OCI-LY3 (cell line): ENCODE data around the gene SEPTIN12.
"Not testable (repeated sequence)": the region's sequence is repeated elsewhere in the genome, so short reads cannot be mapped to it uniquely, and the experiment has no call there.

ENCODE experiments used
- H2AFZ ChIP-seq: fragments of 200-600, 300-600 bp; shearing (Covaris generic); 2 replicates; pipeline ENCODE4 v1.6.0; 2014; ENCODE audit warnings: antibody characterized with exemption, low read depth, low read length
- H3K27ac ChIP-seq: fragments of 200-600, 300-600 bp; sonication (generic); 2 replicates; pipeline ENCODE4 v1.5.1; 2014; ENCODE audit warnings: mild to moderate bottlenecking, low read length, moderate library complexity, mixed read lengths
- H3K27me3 ChIP-seq: fragments of 200-600, 300-600 bp; sonication (generic); 2 replicates; pipeline ENCODE4 v1.6.1; 2014; ENCODE audit warnings: low read depth, low read length, mixed read lengths
- H3K36me3 ChIP-seq: fragments of 200-600, 300-600 bp; sonication (generic); replicated peaks from 2 replicates; pipeline ENCODE3; 2014; ENCODE audit warnings: low read depth, low read length, mixed read lengths
- H3K4me1 ChIP-seq: fragments of 300-600, 200-600 bp; sonication (generic); 2 replicates; pipeline ENCODE4 v1.6.1; 2014; ENCODE audit warnings: low read length, mixed read lengths
- H3K4me2 ChIP-seq: fragments of 200-600, 300-600 bp; sonication (generic); 2 replicates; pipeline ENCODE4 v1.6.1; 2014; ENCODE audit warnings: low read length, mixed read lengths
- H3K4me3 ChIP-seq: fragments of 300-600, 200-600 bp; sonication (generic); 2 replicates; pipeline ENCODE4 v1.5.1; 2014; ENCODE audit warnings: antibody characterized with exemption, mild to moderate bottlenecking, low read length, moderate library complexity
- H3K79me2 ChIP-seq: fragments of 300-600, 200-600 bp; shearing (Covaris generic); 2 replicates; pipeline ENCODE4 v1.6.1; 2014; ENCODE audit warnings: mild to moderate bottlenecking, low read length, mixed read lengths
- H3K9ac ChIP-seq: fragments of 300-600, 200-600 bp; shearing (Covaris generic); 2 replicates; pipeline ENCODE4 v1.6.0; 2014; ENCODE audit warnings: mild to moderate bottlenecking, low read length, moderate library complexity
- H3K9me3 ChIP-seq: fragments of 200-600, 300-600 bp; shearing (Covaris generic); 2 replicates; pipeline ENCODE4 v1.6.1; 2014; ENCODE audit warnings: low read length, mixed read lengths; ENCODE audit not compliant: insufficient read depth
- H4K20me1 ChIP-seq: fragments of 200-600, 300-600 bp; sonication (generic); 2 replicates; pipeline ENCODE4 v1.6.1; 2016; ENCODE audit warnings: low read length, mixed read lengths; ENCODE audit not compliant: insufficient read depth
- CTCF ChIP-seq: fragments of 200-600, 300-600 bp; sonication (generic); IDR thresholded peaks from 2 replicates; pipeline ENCODE4 v1.5.1; 2014; ENCODE audit warnings: antibody characterized with exemption, low read length, low read depth
- EZH2phosphoT487 ChIP-seq: fragments of 200-600 bp; shearing (Covaris generic); IDR thresholded peaks from 2 replicates; pipeline ENCODE4 v1.6.1; 2018; ENCODE audit warnings: antibody characterized with exemption, mixed run types, low read depth

The SEPTIN12 gene

GRCh38 chr16:4788489-4788889 lies 344 bp upstream of the SEPTIN12 start:
- Histone ChIP-seq H3K27ac (no peak overlapping the region), H2AFZ (no peak overlapping the region), H3K4me1 (no peaks in the 10 kb centered on the region), H3K79me2 (no peaks in the 10 kb centered on the region), H3K9ac (no peak overlapping the region), H3K4me2 (no peak overlapping the region), H3K36me3 (no peaks in the 10 kb centered on the region), H4K20me1 (no peaks in the 10 kb centered on the region), H3K4me3 (no peak overlapping the region), H3K9me3 (no peaks in the 10 kb centered on the region), H3K27me3 (no peaks in the 10 kb centered on the region)
- no peak for TF ChIP-seq CTCF
- no peak for TF ChIP-seq EZH2phosphoT487

- Histone ChIP-seq H3K79me2 (no peaks in the 10 kb centered on the region), H3K36me3 (no peaks in the 10 kb centered on the region)
Observed at GRCh38 chr16:4787068-4787467, 1.1 kb downstream of the SEPTIN12 start.

GRCh38 chr16:4785758-4786433 lies 2.2 kb downstream of the SEPTIN12 start:
- H3K36me3 ChIP-seq, result no peaks in the 10 kb centered on the region
- no peaks in the 10 kb centered on the region for H3K27me3 ChIP-seq
- no peak overlapping the region for H3K27ac ChIP-seq
- H3K4me2 ChIP-seq, result no peak overlapping the region
- no peak overlapping the region for H3K4me3 ChIP-seq
- no peaks in the 10 kb centered on the region for H4K20me1 ChIP-seq
- no peak for TF ChIP-seq CTCF
- no peak for TF ChIP-seq EZH2phosphoT487
- H3K9ac ChIP-seq, result no peak overlapping the region
- peaks cover 9% of the 10 kb centered on the region for H3K4me1 ChIP-seq
- no peak overlapping the region for H2AFZ ChIP-seq
- H3K9me3 ChIP-seq, result no peaks in the 10 kb centered on the region
- H3K79me2 ChIP-seq, result no peaks in the 10 kb centered on the region

More at GRCh38 chr16:4787068-4787467, 1.1 kb downstream of the SEPTIN12 start:
- Histone ChIP-seq H3K4me3 (no peak overlapping the region), H2AFZ (no peak overlapping the region), H3K9ac (no peak overlapping the region), H4K20me1 (no peaks in the 10 kb centered on the region), H3K9me3 (no peaks in the 10 kb centered on the region), H3K4me1 (peaks cover 8% of the 10 kb centered on the region), H3K27ac (no peak overlapping the region), H3K27me3 (no peaks in the 10 kb centered on the region), H3K4me2 (no peak overlapping the region)
- TF ChIP-seq EZH2phosphoT487 (no peak), CTCF (no peak)

GRCh38 chr16:4784444-4784987 lies 3.6 kb downstream of the SEPTIN12 start:
- not testable (repeated sequence) for H3K36me3 ChIP-seq, H2AFZ ChIP-seq, H3K9me3 ChIP-seq, H4K20me1 ChIP-seq, H3K4me2 ChIP-seq, H3K4me3 ChIP-seq, H3K79me2 ChIP-seq, H3K4me1 ChIP-seq, H3K27me3 ChIP-seq, H3K27ac ChIP-seq, H3K9ac ChIP-seq
